Brain pericyte (primary cell): ENCODE measurements around the gene CCDC57.
"Not testable (repeated sequence)": the region's sequence is repeated elsewhere in the genome, so short reads cannot be mapped to it uniquely, and the experiment has no call there.

Experiments
- DNase-seq: peaks from one replicate; pipeline ENCODE4 v3.0.0-alpha.2; 2012; ENCODE audit warnings: low read depth, low spot score

CCDC57 gene

GRCh38 chr17:82204831-82205719 lies 7.6 kb downstream of the CCDC57 start:
- no peak for DNase-seq

- no peak for DNase-seq
These were observed 8.7 kb downstream of the CCDC57 start for GRCh38 chr17:82203920-82204319.

DNA sequence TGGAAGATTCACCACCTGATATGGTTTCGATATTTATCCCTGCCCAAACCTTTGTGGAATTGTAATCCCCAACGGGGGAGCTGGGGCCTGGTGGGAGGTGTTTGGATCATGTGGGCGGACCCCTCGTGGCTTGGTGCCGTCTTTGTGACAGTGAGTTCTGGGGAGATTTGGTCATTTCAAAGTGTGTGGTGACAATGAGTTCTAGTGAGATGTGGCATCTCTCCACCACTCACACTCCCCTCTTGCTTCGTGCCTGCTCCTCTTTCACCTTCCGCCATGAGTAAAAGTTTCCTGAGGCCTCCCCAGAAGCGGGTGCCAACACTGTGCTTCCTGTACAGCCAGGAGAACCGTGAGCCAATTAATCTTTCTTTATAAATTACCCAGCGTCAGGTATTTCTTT lies 9.7 kb downstream of the CCDC57 start:
- no peak for DNase-seq

- DNase-seq: no peak
These were observed 11.1 kb downstream of the CCDC57 start for GRCh38 chr17:82201498-82201910.

DNA sequence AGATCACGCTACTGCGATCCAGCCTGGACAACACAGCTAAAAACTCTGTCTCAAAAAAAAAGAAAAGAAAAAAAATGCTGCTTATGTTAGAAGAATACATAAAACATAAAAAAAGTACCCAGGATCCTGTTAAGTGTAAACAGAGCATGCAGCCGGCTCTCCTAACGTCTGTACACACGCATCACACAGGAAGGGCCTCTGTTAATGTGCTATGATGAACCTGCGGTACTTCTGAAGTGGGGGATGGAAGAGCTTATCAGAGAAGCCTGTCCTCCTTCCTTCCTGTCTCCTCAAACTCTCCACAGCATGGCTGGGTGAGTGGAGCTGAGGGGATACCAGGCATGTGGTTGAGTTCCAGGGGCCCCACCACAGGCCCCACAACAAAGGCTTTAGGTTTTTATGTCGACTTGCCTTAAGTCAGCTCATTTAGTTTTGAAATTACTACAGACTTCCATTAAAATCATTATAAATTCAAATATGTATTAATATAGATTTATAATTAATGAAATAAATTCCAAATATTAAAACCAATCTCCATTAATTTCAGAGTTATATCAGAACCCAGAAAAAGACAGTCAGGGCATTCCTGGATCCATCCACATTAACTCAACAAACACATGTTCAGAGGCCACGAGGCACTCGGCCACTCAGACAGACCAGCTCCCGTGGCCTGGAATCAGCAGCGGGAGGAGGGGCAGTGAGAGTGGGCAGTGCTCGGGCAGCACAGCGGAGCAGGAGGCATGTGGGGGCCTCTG lies 11.7 kb downstream of the CCDC57 start:
- DNase-seq: no peak

DNA sequence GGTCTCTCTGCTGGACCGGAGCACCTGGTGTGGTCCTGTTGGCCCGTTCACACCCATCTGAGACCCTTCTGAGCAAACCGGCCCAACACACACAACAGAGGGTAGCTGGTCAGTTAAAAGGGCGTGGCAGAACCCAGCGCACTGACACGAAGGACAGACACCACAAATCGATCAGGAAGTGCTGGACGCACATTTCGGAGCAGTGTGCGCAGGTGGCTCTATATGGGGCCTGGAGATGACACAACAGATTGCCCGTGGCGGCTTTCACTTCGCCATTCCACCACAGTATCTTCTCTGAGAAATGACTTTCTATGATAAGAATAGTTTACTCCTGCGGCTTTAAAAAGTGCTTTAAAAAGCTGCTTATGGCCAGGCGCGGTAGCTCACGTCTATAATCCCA lies 12.5 kb downstream of the CCDC57 start:
- DNase-seq: no peak

- DNase-seq: no peak
These were observed 13.1 kb downstream of the CCDC57 start for GRCh38 chr17:82199496-82199895.

DNA sequence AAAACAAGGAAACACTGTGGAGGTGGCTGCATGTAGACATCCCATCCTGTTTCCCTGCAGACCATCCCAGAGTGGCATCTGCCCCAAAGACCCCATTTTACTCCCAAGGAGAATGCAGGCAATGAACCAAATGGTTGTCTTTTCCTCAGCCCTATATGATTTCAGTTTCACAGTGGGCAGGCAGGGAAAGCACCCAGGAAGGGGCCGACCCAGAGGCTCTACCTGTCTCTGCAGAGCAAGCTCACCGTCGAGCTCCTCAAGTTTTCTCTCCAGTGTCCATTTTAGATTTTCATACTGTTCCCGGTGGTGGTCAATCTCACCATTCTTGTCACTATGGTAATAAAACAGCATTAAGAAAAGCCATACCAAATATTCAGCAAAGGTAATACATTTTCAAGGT lies 14.6 kb downstream of the CCDC57 start:
- DNase-seq: no peak

DNA sequence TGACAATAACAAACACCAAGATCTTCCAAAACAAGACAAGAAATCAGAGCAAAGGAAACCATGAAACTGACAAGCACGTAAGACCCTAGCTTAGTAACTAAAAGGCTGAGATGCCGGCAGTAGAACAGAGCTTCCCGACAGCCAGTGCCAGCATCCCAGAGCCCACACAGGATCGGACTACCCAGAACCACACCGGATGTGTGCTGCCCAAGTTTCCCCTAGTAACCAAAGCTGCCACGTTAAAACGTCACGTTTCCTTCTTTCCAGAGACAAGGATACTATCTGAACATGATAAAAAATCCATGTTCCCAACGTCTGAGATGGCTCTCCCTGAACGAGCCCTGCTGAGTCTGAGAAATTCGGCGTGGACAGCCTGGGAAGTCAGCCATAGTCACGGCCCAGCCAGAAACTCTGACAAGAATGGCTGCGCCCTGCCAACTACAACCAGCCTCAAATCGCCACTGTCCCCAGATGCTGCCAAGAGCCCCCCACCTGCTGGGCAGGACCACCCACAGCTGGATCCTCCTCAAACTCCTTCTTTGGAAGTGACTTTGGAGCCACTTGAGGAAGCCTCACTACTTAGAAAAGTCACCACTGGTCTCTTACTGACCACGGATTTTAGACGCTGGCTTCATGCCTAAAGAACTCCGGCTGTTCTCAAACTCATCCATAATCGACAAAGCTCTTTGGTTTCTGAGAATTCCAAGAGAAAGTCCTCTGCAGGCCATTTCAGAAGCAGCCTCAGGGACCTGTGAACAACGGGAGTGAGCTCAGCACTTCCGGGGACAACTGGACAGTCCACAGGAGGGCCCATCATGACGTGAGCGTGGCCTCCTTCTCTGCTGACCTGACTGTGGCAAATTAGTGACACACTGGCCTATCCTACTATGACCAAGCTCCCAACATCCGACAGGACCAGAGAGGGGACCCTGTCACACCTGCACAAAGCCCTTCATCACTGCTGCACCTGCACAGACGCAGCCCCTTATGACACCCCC lies 16.7 kb downstream of the CCDC57 start:
- no peak for DNase-seq

- no peak for DNase-seq
These were observed 17.9 kb downstream of the CCDC57 start for GRCh38 chr17:82194765-82195164.

DNA sequence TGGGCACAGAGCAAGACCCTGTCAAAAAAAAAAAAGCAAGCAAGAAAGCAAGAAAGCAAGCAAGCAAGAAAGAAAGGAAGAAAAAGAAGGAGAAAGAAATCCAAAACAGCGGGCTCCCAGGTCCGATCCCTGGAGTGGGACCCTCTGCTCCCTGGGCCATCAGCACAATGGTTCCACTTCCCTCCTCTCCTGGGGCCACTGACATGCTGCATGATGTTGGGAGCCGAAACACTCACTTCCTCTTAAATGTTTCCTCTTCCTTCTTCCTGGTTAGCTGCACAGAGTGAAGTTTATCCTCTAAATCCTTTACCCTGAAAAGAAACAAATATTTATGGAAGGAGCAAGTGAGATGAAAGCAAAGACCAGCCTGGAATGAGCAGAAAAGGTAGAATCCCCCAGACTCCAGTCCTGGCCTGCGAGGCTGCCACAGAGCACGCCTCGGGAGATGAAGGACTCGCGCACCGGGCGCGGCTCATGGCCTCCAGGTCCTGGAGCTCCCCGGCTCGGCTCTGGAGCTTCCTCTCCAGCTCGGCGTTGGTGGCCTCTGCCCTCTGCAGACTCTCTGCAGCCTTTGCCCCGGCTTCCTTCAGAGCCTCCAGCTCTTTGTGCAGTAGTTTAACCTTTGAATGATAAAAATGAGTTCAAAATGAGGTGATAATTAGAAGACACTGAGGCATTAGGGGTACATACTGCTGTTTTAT lies 19.0 kb downstream of the CCDC57 start:
- DNase-seq: no peak

DNA sequence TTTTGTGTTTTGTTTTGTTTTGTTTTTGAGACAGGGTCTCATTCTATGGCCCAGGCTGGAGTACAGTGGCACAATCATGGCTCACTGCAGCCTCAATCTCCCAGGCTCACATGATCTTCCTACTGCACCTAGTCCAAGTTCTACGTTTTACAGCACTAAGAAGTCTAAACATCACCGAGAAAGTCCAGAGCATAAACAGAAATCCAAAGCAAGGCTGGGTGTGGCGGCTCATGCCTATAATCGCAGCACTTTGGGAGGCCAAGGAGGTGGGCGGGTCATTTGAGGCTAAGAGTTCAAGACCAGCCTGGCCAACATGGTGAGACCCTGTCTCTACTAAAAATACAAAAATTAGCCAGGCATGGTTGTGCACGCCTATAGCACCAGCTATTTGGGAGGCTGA lies 19.6 kb downstream of the CCDC57 start:
- not testable (repeated sequence) for DNase-seq

DNA sequence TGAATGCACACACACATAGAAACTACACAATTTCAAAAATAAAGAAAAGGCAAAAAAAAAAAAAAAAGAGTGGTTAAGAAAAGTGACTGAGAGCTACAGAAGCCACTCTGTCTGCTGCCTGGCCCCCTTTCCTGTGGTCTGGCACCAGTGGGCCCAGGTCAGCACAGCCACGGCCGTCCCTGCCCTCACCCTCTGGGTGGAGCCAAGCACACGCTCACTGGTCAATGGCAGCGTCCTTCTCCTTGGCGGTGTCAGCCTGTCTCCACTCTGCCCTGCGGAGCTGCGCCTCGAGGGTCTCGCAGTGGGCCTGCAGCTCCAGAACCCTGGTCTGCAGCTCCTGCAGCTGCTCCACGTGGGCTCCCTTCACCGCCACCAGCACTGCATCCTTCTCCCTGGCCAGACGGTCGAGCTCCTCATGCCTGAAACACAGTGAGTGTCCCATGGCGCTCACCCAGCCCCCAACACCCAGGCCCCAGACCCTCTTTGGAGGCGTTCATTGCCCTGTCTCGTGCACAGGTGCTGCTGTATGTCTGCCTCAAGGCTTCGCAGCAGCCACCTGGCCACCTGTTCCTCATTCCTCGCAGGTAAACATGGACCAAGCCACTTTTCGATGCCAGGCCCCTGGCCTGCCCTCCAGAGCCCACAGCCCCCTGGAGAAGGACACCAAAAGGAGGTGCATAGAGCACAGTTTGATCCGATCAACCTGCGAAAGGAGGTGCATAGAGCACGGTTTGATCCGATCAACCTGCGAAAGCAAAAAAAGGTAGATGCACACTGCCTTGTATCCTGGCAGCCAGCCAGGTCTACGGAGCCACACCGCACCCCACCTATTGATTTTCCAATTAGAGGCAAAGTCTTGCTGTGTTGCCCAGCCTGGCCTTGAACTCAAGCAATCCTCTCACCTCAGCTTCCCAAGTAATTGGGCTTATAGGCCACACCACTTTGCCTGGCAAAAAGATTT lies 24.4 kb downstream of the CCDC57 start:
- DNase-seq: no peak

- DNase-seq: no peak
These were observed 25.1 kb downstream of the CCDC57 start for GRCh38 chr17:82187500-82187899.

GRCh38 chr17:82186221-82186620 lies 26.4 kb downstream of the CCDC57 start:
- no peak for DNase-seq

DNA sequence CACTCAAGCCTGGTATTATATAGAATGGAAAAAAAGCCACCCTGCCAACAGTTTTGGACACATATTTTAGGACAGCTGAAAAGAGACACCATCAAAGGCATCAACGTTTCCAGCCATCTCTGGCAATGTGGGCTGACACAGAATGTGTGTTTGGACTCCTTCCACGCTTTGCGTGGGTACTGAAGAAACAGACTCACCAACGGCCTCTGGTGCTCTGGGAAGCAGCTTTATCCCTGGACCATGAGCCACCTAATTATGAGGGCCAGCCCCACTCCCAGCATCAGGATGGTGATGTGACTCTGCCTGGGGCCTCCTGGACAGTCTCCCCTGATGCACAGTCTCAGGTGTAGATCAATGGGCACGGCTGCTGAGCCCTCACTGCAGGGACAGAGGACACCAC lies 27.9 kb downstream of the CCDC57 start:
- no peak for DNase-seq

GRCh38 chr17:82180776-82181528 lies 31.7 kb downstream of the CCDC57 start:
- no peak for DNase-seq

DNA sequence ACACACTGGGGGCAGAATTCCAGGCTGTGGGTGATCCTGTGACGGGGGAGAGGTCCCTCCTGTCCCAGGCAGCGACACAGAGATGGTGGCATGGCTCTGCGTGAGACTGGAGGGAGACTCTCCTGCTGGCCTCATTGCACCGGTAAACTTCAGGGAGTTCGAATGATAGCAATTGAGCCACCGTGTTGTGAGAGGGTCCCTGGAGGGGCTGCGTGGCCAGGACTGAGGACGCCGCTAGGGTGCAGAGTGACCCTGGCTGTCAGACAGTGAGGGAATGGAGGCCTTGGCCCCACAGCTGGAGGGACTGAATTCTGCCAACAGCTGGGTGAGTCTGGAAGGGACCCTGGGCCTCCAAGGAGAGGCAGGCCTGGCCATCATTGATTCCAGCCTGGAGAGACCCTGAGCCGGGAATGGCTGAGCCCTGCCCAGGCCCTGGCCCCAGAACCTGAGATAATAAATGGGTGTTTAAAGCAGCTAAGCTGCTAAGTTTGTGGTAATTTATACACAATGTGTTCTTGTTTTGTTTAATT lies 32.6 kb downstream of the CCDC57 start:
- DNase-seq: no peak

DNA sequence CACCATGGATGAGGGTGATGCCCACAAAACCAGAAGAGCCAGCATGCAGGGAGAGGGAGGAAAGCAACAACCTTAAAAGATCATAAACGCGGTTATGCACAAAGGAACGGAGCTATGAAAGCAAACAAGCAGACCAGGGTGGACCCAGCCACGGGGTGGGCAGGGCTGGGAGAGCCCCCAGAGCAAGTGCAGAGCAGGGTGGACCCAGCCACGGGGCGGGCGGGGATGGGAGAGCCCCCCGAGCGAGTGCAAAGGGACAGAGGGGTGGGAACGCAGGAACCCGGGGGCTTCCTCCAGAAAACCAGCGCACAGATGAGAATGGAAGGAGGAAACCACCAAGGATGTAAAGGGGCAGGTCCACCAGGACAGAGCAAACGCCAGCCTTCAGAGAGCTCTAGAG lies 33.2 kb downstream of the CCDC57 start:
- no peak for DNase-seq
